ENCODE measurements around the gene KLHL28. TPM values are rescaled to one million over a fixed set of nuclear protein-coding genes. Genes with fewer than 3 reads are reported as not detected.

The KLHL28 gene
- total and polyA plus RNA-seq, 2 donors (not counting 3 experiments of a cell fraction or from before 2014, with no cell fraction given): 2.9 to 7.3 TPM

- no peak overlapping the region for H2AFZ ChIP-seq (ENCODE audit: low read depth, low read length)
- H3K4me1 ChIP-seq (ENCODE audit: control insufficient read depth, extremely low read depth, insufficient read depth, low read length): no peaks in the 10 kb centered on the region
- intact Hi-C loops (cut with micrococcal nuclease) (no loop called here), dilution Hi-C loops (cut with MboI; ENCODE audit: extremely low pct_ligation_motif_present, low sequenced_read_pairs) (no loop called here)
- no peak overlapping the region for H3K9ac ChIP-seq (replicated peaks; ENCODE audit: extremely low read depth, insufficient read depth, low read length)
- H3K79me2 ChIP-seq (ENCODE audit: control insufficient read depth, insufficient read depth, low read length): peaks cover 4% of the 10 kb centered on the region
- FAIRE-seq: no peak
- H3K9me1 ChIP-seq (replicated peaks; ENCODE audit: control insufficient read depth, extremely low read depth, insufficient read depth, low read length): no peaks in the 10 kb centered on the region
- CTCF ChIA-PET: no interaction called here
- POLR2A ChIA-PET: no interaction called here
- H3K27ac ChIP-seq (ENCODE audit: insufficient read depth, low read depth, low read length): no peak overlapping the region
- no peak overlapping the region for H3K4me3 ChIP-seq (replicated peaks in 1 of 3; ENCODE audit: insufficient read depth in 1 of 3, low read depth in 1 of 3, low read length in 3 of 3)
- DNase-seq (ENCODE audit: low read depth, low spot score): no peak
- H3K4me2 ChIP-seq (ENCODE audit: insufficient read depth, low read length): no peak overlapping the region
- BruUV-seq (replicated peaks): no TSS peak
- no peaks in the 10 kb centered on the region for H4K20me1 ChIP-seq (replicated peaks; ENCODE audit: control insufficient read depth, extremely low read depth, insufficient read depth, low read length)
- TF ChIP-seq EZH2 (IDR thresholded peaks at IDR 0.05; ENCODE audit: borderline replicate concordance, low read depth, low read length, severe bottlenecking) (no peak), POLR2AphosphoS5 (IDR thresholded peaks at IDR 0.05; ENCODE audit: insufficient read depth, low read depth, low read length) (no peak), JUN (IDR thresholded peaks at IDR 0.05; ENCODE audit: borderline replicate concordance, insufficient read depth, insufficient read length, low read depth) (no peak), MYC (IDR thresholded peaks at IDR 0.05; ENCODE audit: low read depth, low read length) (no peak), GATA2 (IDR thresholded peaks at IDR 0.05; ENCODE audit: insufficient read depth, insufficient read length, low read depth, low read length) (no peak), POLR2A (IDR thresholded peaks at IDR 0.05; ENCODE audit: low read depth, low read length) (no peak), FOS (IDR thresholded peaks at IDR 0.05; ENCODE audit: borderline replicate concordance, insufficient read depth, low read length) (no peak)
- TF ChIP-seq, protein P1, sequence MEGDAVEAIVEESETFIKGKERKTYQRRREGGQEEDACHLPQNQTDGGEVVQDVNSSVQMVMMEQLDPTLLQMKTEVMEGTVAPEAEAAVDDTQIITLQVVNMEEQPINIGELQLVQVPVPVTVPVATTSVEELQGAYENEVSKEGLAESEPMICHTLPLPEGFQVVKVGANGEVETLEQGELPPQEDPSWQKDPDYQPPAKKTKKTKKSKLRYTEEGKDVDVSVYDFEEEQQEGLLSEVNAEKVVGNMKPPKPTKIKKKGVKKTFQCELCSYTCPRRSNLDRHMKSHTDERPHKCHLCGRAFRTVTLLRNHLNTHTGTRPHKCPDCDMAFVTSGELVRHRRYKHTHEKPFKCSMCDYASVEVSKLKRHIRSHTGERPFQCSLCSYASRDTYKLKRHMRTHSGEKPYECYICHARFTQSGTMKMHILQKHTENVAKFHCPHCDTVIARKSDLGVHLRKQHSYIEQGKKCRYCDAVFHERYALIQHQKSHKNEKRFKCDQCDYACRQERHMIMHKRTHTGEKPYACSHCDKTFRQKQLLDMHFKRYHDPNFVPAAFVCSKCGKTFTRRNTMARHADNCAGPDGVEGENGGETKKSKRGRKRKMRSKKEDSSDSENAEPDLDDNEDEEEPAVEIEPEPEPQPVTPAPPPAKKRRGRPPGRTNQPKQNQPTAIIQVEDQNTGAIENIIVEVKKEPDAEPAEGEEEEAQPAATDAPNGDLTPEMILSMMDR (IDR thresholded peaks at IDR 0.05; ENCODE audit: extremely low read depth in 1 of 2, insufficient read depth in 1 of 2, low read depth in 1 of 2, low read length in 2 of 2): no peak
- TF ChIP-seq, protein P2, sequence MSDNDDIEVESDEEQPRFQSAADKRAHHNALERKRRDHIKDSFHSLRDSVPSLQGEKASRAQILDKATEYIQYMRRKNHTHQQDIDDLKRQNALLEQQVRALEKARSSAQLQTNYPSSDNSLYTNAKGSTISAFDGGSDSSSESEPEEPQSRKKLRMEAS (IDR thresholded peaks at IDR 0.05; ENCODE audit: insufficient read depth, insufficient read length): no peak
- no peaks in the 10 kb centered on the region for H3K9me3 ChIP-seq (replicated peaks; ENCODE audit: control insufficient read depth, insufficient read depth, low read length)
- no peaks in the 10 kb centered on the region for H3K36me3 ChIP-seq (ENCODE audit: control insufficient read depth in 2 of 2, extremely low read depth in 1 of 2, insufficient read depth in 2 of 2, low read length in 2 of 2)
- no peaks in the 10 kb centered on the region for H3K27me3 ChIP-seq (ENCODE audit: control insufficient read depth in 2 of 2, insufficient read depth in 2 of 2, low read length in 2 of 2)
Observed at GRCh38 chr14:44988694-44989093, 26.9 kb upstream of the KLHL28 start.

All from endothelial cell of umbilical vein (primary cell).